GM15510 (cell line): ENCODE results near the gene RNF220.

Source experiments
- POLR2A ChIP-seq: IDR thresholded peaks from 3 replicates; pipeline ENCODE4 v1.6.1; 2011; ENCODE audit warnings: borderline replicate concordance; ENCODE audit not compliant: insufficient read length; ENCODE audit errors: extremely low read depth

The RNF220 gene

GRCh38 chr1:44532567-44532944 lies 127.5 kb downstream of the RNF220 start:
- TF ChIP-seq POLR2A = no peak

GRCh38 chr1:44534771-44535170 lies 129.7 kb downstream of the RNF220 start:
- no peak for TF ChIP-seq POLR2A

GRCh38 chr1:44536357-44537209 lies 131.5 kb downstream of the RNF220 start:
- no peak for TF ChIP-seq POLR2A

- TF ChIP-seq POLR2A = no peak
Measured at GRCh38 chr1:44537538-44537937, 132.5 kb downstream of the RNF220 start.

- no peak for TF ChIP-seq POLR2A
Measured at GRCh38 chr1:44537956-44538355, 132.9 kb downstream of the RNF220 start.

GRCh38 chr1:44539991-44540730 lies 135.1 kb downstream of the RNF220 start:
- no peak for TF ChIP-seq POLR2A

GRCh38 chr1:44542420-44543063 lies 137.5 kb downstream of the RNF220 start:
- TF ChIP-seq POLR2A = no peak

- no peak for TF ChIP-seq POLR2A
Measured at GRCh38 chr1:44543064-44543744, 138.1 kb downstream of the RNF220 start.

- no peak for TF ChIP-seq POLR2A
Measured at GRCh38 chr1:44543786-44544185, 138.7 kb downstream of the RNF220 start.

GRCh38 chr1:44544960-44545359 lies 139.9 kb downstream of the RNF220 start:
- no peak for TF ChIP-seq POLR2A

- no peak for TF ChIP-seq POLR2A
Measured at GRCh38 chr1:44545961-44546360, 140.9 kb downstream of the RNF220 start.

- no peak for TF ChIP-seq POLR2A
Measured at GRCh38 chr1:44546403-44547053, 141.5 kb downstream of the RNF220 start.

GRCh38 chr1:44547361-44547760 lies 142.3 kb downstream of the RNF220 start:
- no peak for TF ChIP-seq POLR2A

GRCh38 chr1:44547837-44548236 lies 142.8 kb downstream of the RNF220 start:
- no peak for TF ChIP-seq POLR2A
